Left kidney (tissue), 2 donors: ENCODE measurements around the gene KLF13. TPM values are rescaled to one million over a fixed set of nuclear protein-coding genes. Genes with fewer than 3 reads are reported as not detected.

Experiments used
- DNase-seq: peaks from one replicate; pipeline ENCODE4 v3.0.0-alpha.2; 2013
- polyA plus RNA-seq: library from polyadenylated mRNA; unstranded; fragments of 120-200 nt; gene quantifications from one replicate; pipeline ENCODE4 v1.2.1, GENCODE V29; 2013; ENCODE audit not compliant: insufficient read length

KLF13 gene
- polyA plus RNA-seq, 1 donor: 70.1 TPM

- DNase-seq: no peak
Measured at GRCh38 chr15:31297575-31298456, 28.8 kb upstream of the KLF13 start.

GRCh38 chr15:31298707-31299172, 27.9 kb upstream of the KLF13 start:
- DNase-seq: no peak

GRCh38 chr15:31300208-31300661, 26.4 kb upstream of the KLF13 start:
- no peak for DNase-seq

GRCh38 chr15:31300981-31301672, 25.5 kb upstream of the KLF13 start:
- no peak for DNase-seq

DNA sequence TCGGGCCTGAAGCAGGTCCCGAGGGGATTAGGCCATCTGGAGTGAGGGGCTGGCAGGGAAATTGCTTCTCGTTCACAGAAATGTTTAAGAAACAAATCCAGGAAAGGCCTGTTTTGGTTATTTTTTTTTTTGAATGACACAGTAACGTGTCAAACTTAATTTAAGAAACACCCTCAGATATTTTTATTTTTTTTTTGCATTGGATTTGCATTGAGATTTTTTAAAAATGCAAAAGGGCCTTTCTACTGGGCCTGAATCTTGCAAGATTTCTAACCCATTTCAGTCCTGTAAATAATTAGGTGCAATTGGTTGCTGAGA, 25.0 kb upstream of the KLF13 start:
- no peak for DNase-seq

GRCh38 chr15:31302029-31302657, 24.5 kb upstream of the KLF13 start:
- DNase-seq: no peak

DNA sequence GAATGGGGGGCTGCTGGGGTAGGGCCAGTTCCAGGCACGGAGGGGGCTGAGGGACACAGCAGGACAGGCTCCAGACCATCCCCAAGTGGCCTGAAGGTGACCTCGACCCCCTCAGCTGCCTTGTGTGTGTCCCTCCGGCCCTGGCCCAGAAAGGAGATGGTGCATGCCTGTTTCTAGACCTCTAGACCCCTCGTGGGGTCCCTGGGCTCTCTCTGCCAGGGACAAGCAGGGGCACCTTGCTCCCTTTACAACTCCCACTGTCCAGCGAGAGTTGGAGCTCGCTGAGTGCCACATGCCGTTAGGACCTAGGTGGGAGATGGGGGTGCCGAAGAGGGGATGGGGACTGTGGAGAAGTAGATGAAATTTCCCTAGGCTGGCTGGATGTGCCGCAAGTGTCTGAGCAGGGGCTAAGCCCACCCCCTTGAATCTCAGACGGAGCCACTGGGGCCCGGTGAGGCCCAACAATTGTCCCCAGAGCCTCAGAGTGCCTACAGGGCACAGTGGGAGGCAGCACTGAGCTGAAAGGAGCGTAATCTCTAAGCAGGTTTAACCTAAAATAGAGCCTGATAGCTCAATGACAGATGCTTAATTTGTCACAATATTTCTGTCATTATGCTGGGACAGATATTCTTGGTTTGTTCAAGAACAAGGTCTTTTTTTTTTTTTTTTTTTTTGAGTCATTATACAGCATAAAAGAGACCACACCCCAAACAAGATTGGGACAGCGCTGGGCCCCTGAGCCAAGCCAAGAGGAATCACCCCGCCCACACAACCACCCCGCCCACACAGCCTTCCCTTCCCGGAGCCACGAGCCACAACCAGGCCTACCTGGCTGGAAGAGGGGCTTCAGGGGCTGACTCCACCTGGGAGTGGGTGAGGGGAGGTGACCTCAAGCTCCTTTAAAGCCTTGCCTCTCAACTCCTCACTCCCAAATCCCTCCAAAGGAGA, 23.6 kb upstream of the KLF13 start:
- no peak for DNase-seq

GRCh38 chr15:31303726-31304648, 22.6 kb upstream of the KLF13 start:
- DNase-seq: no peak

- no peak for DNase-seq
Measured at GRCh38 chr15:31304751-31305365, 21.8 kb upstream of the KLF13 start.

DNA sequence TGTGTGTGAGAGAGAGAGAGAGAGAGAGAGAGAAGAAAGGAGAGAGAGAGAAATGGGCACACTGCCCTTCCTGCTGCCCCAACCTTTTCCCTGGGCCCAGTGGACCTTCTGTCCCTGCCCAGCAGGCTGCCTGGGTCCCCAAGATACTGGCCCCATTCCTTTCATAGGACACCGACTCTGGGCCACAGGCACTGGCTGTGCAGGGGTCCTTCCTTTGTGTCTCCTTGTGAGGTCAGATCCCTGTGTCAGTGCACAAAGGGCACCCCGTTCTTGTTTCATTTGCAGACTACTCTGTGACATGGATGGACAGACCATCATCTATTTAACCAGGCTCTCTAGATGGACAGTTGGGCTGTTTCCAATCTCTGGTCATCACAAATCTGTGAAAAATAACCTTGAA, 21.3 kb upstream of the KLF13 start:
- no peak for DNase-seq

DNA sequence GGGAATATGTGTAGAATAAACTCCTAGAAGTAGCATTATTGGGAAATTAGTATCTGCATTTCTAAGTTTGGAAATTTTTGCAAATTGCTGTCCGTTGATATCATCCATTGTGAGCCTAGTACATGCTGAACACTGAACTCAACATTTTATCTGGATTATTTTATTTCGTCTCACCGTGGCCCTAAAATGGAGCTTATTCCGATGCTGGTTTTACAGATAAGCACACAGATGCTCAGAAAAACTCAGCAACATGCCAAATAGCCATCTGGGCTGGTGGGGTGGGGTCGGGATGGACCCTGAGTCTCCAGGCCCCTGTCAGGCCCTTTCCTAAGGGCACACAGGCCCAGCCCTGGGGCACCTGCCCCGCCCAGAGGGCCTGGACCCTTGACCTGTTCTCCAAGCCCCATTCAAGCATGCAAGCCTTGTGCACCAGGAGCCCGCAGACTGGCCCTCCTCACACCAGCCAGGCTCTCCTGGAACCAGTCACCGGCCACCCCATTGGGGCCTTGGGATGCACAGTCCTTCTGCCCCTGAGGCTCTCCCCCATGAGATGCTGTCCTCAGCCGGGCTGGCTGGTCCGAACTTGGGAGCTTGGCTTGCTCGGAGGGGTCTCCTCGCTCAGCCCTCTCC, 20.7 kb upstream of the KLF13 start:
- DNase-seq: no peak

DNA sequence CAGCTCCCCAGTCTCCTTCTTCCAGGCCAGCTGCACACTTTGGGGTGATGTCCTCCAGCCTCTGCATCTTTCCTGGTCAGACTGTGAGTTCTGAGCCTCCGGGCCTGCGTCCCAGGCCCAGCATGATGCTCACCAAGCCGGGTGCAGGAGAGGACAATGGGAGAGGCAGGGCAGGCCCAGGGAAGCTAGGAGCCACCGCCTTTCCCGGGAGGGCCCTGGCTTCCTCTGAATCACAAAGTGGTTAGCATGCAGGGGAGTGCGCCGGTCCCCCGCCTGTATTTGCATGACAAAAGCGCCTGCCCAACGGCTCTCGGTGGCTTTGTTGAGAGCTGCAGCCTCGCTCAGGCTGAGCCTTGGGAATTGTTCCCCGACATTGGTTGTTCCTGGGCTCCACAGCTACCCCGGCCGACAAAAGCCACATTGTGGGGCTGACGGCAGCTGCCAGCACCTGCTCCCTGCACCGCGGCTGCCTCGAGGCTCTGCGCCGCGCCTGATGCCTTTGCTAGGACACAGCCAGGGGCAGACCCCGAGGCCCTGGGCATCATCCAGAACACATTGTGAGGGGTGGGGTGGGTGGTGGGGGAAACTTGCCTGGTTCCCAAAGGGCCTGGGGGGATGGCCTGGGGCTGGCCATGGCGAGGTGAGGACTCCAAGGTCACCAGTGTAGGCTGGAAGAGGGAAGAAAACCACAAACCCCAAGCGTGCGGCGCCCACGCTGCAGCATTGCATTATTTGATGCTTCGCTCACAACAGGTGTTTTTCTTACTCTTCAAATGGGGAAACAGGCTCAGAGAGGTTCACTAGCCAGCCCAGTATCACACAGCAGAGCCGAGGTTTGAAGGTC, 20.0 kb upstream of the KLF13 start:
- no peak for DNase-seq

- DNase-seq: no peak
Measured at GRCh38 chr15:31307270-31308184, 19.1 kb upstream of the KLF13 start.

DNA sequence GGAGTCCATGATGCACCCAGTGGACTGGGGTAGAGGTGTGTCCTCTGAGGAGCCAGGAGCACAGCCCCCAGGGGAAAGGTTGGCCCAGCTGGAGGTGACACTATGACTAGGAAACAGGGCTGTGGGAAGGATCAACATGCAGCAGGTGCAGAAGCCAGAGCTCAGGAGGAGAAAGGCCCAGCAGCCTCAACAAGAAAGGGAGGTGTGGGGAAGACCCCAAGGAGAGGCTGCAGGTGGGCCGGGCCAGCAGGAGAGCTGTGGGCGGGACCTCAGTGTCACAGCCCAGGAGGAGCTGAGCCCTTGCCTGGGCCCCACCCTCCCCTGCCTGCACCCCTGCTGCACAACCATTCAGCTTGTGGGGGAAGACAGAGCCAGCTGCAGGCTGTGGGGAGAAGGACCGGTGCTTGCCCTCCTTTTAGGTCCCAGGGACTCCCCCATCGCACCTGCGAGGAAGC, 18.4 kb upstream of the KLF13 start:
- DNase-seq: no peak

DNA sequence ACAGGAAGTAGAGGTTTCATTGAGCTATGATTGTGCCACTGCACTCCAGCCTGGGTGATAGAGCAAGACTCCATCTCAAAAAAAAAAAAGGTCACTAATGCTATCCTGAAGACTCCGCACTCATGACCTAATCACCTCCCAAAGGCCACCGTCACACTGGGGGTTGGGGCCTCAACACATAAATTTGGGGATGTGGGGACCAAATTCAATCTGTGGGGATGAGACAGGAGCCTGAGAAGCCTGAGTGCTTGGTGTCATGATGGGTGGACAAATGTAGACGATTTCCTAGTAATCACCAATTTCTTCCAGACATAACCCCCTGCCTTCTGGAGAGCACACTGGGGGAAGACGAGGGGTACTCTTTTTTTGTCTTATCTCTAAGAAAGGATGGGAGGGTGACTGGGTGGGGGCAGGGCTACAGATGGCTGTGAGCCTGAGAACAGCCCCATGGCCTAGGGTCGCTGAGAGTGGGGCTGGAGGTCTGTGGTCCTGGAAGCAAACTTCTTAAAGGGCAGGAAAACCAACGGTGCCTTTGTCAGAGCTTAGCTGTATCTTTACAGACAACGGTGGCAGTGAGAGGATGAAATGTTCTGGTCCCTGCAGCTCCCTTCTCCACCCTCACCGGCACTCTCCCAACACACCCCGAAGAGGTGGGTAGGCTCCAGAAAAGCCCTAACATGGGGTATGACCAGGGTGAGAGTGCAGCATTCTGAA, 16.6 kb upstream of the KLF13 start:
- DNase-seq: no peak

- no peak for DNase-seq
Measured at GRCh38 chr15:31311735-31312619, 14.7 kb upstream of the KLF13 start.
